HepG2 (cell line): ENCODE measurements around the gene ZFP64. TPM values are rescaled to one million over a fixed set of nuclear protein-coding genes. Genes with fewer than 3 reads are reported as not detected.

Experiments
- ATAC-seq: fragments of 200-7000 bp; cut with Tn5 transposase; 3 replicates; pipeline ENCODE4 v1.9.1; 2020; ENCODE audit warnings: mild to moderate bottlenecking, moderate library complexity
- BruUV-seq: library from RNA; stranded (reverse); fragments of 400-500 nt; replicated peaks from 2 replicates; lab custom pipeline; 2021; lab: Mats Ljungman, UMichigan
- CTCF ChIA-PET: fragments of 300-600 bp; formaldehyde crosslinking; extraction: SDS; loops from one replicate; lab custom pipeline; 2021; ENCODE audit warnings: low total read pairs, inconsistent platforms, low intra/inter-chr PET ratio; lab: Yijun Ruan, JAX
- POLR2A ChIA-PET: fragments of 350-600 bp; sonication (Branson Sonifier 250); formaldehyde crosslinking; loops from one replicate; lab custom pipeline; 2020; ENCODE audit warnings: antibody characterized with exemption, inconsistent platforms; lab: Yijun Ruan, JAX
- DNase-seq: peaks from one replicate; pipeline ENCODE4 v3.0.0-alpha.2; 2015; ENCODE audit warnings: low spot score
- FAIRE-seq: peaks from 3 replicates; lab custom pipeline; 2011; peaks lifted over from hg19 to GRCh38; lab: Jason Lieb, UNC
- H2AFZ ChIP-seq: one replicate; pipeline ENCODE4 v1.6.1; 2011; ENCODE audit warnings: low read length, inconsistent platforms
- H3K27ac ChIP-seq: fragments of 300-600 bp; 3 replicates; pipeline ENCODE4 v1.8.0; 2011; ENCODE audit warnings: mixed run types, mild to moderate bottlenecking, mixed read lengths, low read length, inconsistent platforms; ENCODE audit not compliant: insufficient read depth; ENCODE audit errors: extremely low read length
- H3K27me3 ChIP-seq, 2 experiments: fragments of 200-600 bp in 1 of 2; 2 replicates in 1 of 2; 3 replicates in 1 of 2; pipeline versions ENCODE4 v1.6.0 to v1.8.0; 2011; ENCODE audit warnings: low read length in 2 of 2, mild to moderate bottlenecking in 2 of 2, moderate library complexity in 2 of 2, inconsistent platforms in 1 of 2; ENCODE audit not compliant: insufficient read depth in 2 of 2, control insufficient read depth in 1 of 2
- H3K36me3 ChIP-seq, 2 experiments: fragments of 200-600 bp in 1 of 2; replicated peaks in 1 of 2; 2 replicates in 1 of 2; 3 replicates in 1 of 2; pipeline versions ENCODE4 v1.5.1 to v1.8.0; 2011; ENCODE audit warnings: low read length in 2 of 2, inconsistent platforms in 1 of 2; ENCODE audit not compliant: insufficient read depth in 2 of 2, control insufficient read depth in 1 of 2
- H3K4me1 ChIP-seq: 2 replicates; pipeline ENCODE4 v1.5.1; 2012; ENCODE audit warnings: low read length, inconsistent platforms; ENCODE audit not compliant: insufficient read depth
- H3K4me2 ChIP-seq: 2 replicates; pipeline ENCODE4 v1.6.0; 2011; ENCODE audit warnings: low read depth, low read length, inconsistent platforms
- H3K4me3 ChIP-seq, 3 experiments: fragments of 200-600 bp in 1 of 3; sonication (generic), shearing (Covaris generic) in 1 of 3; replicated peaks in 1 of 3; 2 replicates each; pipeline ENCODE4 v1.5.1; 2011 to 2016; ENCODE audit warnings: low read length in 3 of 3, inconsistent platforms in 2 of 3, low read depth in 2 of 3, mild to moderate bottlenecking in 2 of 3, control low read depth in 1 of 3, mixed read lengths in 1 of 3; ENCODE audit not compliant: insufficient read depth in 1 of 3
- H3K79me2 ChIP-seq: one replicate; pipeline ENCODE4 v1.6.1; 2011; ENCODE audit warnings: low read length, inconsistent platforms; ENCODE audit not compliant: insufficient read depth
- H3K9ac ChIP-seq: 2 replicates; pipeline ENCODE4 v1.6.0; 2011; ENCODE audit warnings: mild to moderate bottlenecking, low read depth, low read length, inconsistent platforms; ENCODE audit not compliant: insufficient read depth
- H3K9me3 ChIP-seq: 2 replicates; pipeline ENCODE4 v1.5.1; 2012; ENCODE audit warnings: mild to moderate bottlenecking, low read length
- H4K20me1 ChIP-seq: 2 replicates; pipeline ENCODE4 v1.6.0; 2011; ENCODE audit warnings: inconsistent platforms, mild to moderate bottlenecking, low read length, moderate library complexity; ENCODE audit not compliant: insufficient read depth
- ZBTB43 ChIP-seq: sonication (generic); formaldehyde crosslinking; conservative IDR thresholded peaks from 2 replicates; pipeline ENCODE4 v1.4.0; 2020; ENCODE audit warnings: missing genetic modification reagents
- ZNF136 ChIP-seq: sonication (generic); formaldehyde crosslinking; IDR thresholded peaks from 2 replicates; pipeline ENCODE4 v1.8.1; 2022; ENCODE audit warnings: low read depth, mild to moderate bottlenecking, moderate library complexity, missing genetic modification reagents
- ZNF17 ChIP-seq: sonication (generic); formaldehyde crosslinking; IDR thresholded peaks from 2 replicates; pipeline ENCODE4 v1.5.0; 2020; ENCODE audit warnings: mild to moderate bottlenecking, missing genetic modification reagents
- ZNF280B ChIP-seq: sonication (generic); formaldehyde crosslinking; IDR thresholded peaks from 2 replicates; pipeline ENCODE4 v1.5.0; 2020; ENCODE audit warnings: missing genetic modification reagents, mild to moderate bottlenecking, borderline replicate concordance
- ZNF333 ChIP-seq: sonication (generic); formaldehyde crosslinking; IDR thresholded peaks from 2 replicates; pipeline ENCODE4 v1.4.0; 2020; ENCODE audit warnings: mild to moderate bottlenecking, missing genetic modification reagents, borderline replicate concordance
- WGBS: methylation state at CpG from one replicate; pipeline ENCODE4 v1.1.6; 2017; ENCODE audit warnings: low lambda C conversion rate; 5-methylcytosine and 5-hydroxymethylcytosine counted together
- in situ Hi-C: cut with HindIII; loops from 2 replicates; pipeline ENCODE4 v1.10.0; 2017; ENCODE audit warnings: low pct_unique_long_range_greater_than_20kb; ENCODE audit not compliant: extremely low pct_ligation_motif_present
- intact Hi-C: fragments of 100-400 bp; cut with micrococcal nuclease; formaldehyde crosslinking; loops from one replicate; pipeline ENCODE4 v1.10.0; 2022; ENCODE audit not compliant: unreplicated experiment
- polyA plus RNA-seq, 8 experiments: library from polyadenylated mRNA; depleted of rRNA in 3 of 8; stranded (reverse) in 7 of 8; unstranded in 1 of 8; fragments of >200 nt; fragmentation: Illumina TruSeq in 4 of 8; extraction: Trizol in 4 of 8; gene quantifications; 2 replicates each; pipeline versions ENCODE4 v1.2.1 to v1.2.3, GENCODE V29; 2011 to 2016; ENCODE audit warnings: low read depth in 4 of 8, missing spikeins in 1 of 8, mixed read lengths in 1 of 8; ENCODE audit not compliant: insufficient read depth in 1 of 8
- total RNA-seq, 5 experiments: library from RNA; depleted of rRNA; stranded (reverse); fragments of >200 nt; fragmentation: Illumina TruSeq; extraction: Trizol; gene quantifications; 2 replicates each; pipeline ENCODE4 v1.2.3, GENCODE V29; 2016; ENCODE audit warnings: low read depth in 1 of 5

Gene ZFP64
- total and polyA plus RNA-seq, 2 of the 13 experiments (the other 11 are each of a cell fraction or from before 2014, with no cell fraction given) = 12.0 to 24.3 TPM

GRCh38 chr20:52104546-52105441 lies 86.8 kb downstream of the ZFP64 start (continued):
- TF ChIP-seq ZNF280B (CRISPR knock-in tag) (no peak), ZNF333 (CRISPR knock-in tag) (no peak), ZBTB43 (CRISPR knock-in tag) (no peak)

GRCh38 chr20:52103913-52104545 lies 87.5 kb downstream of the ZFP64 start:
- Histone ChIP-seq H4K20me1 (no peaks in the 10 kb centered on the region), H3K27me3 (no peaks in the 10 kb centered on the region), H3K4me1 (no peaks in the 10 kb centered on the region), H3K4me2 (no peak overlapping the region), H3K4me3 (no peak overlapping the region), H3K27ac (no peak overlapping the region), H3K9ac (no peak overlapping the region), H3K9me3 (no peaks in the 10 kb centered on the region), H2AFZ (no peak overlapping the region), H3K79me2 (no peaks in the 10 kb centered on the region), H3K36me3 (no peaks in the 10 kb centered on the region)
- no peak for TF ChIP-seq ZNF136
- TF ChIP-seq ZNF17 (CRISPR knock-in tag) = no peak
- DNase-seq = no peak
- no peak for FAIRE-seq
- ChIA-PET CTCF (no interaction called here), POLR2A (no interaction called here)
- 83% methylated on average over 33 of the region's 33 CpGs for WGBS
- no peak; the same call in 2 of the 3 replicates for ATAC-seq
- in situ Hi-C loops (no loop called here), intact Hi-C loops (no loop called here)
- no TSS peak for BruUV-seq
